ENCODE data around the gene UBL3. TPM values are rescaled to one million over a fixed set of nuclear protein-coding genes. Genes with fewer than 3 reads are reported as not detected.

The UBL3 gene
- total RNA-seq, 1 experiment from 2014 or later = 24.4 TPM

GRCh38 chr13:29718694-29719093 lies 131.7 kb downstream of the UBL3 start:
- Histone ChIP-seq H3K4me2 (no peak overlapping the region), H2AFZ (no peak overlapping the region), H3K9me2 (ENCODE audit: insufficient read depth) (no peaks in the 10 kb centered on the region), H3K79me2 (ENCODE audit: low read depth) (no peaks in the 10 kb centered on the region), H3K36me3 (ENCODE audit: low read depth) (no peaks in the 10 kb centered on the region), H3K4me3 (no peak overlapping the region), H4K20me1 (ENCODE audit: insufficient read depth) (no peaks in the 10 kb centered on the region), H3K27ac (no peak overlapping the region), H3F3A (ENCODE audit: insufficient read depth, low read depth) (no peaks in the 10 kb centered on the region), H3K4me1 (replicated peaks; ENCODE audit: insufficient read depth) (no peaks in the 10 kb centered on the region), H3K27me3 (ENCODE audit: insufficient read depth, low read depth) (peaks cover 18% of the 10 kb centered on the region), H3K9me3 (ENCODE audit: insufficient read depth, low read depth) (peaks cover 9% of the 10 kb centered on the region; the same call in 1 of the 2 replicates)
- POLR2A ChIA-PET (ENCODE audit: unreplicated experiment) = no interaction called here
- CTCF ChIA-PET = no interaction called here
- no peak for DNase-seq
- TF ChIP-seq, protein P1, sequence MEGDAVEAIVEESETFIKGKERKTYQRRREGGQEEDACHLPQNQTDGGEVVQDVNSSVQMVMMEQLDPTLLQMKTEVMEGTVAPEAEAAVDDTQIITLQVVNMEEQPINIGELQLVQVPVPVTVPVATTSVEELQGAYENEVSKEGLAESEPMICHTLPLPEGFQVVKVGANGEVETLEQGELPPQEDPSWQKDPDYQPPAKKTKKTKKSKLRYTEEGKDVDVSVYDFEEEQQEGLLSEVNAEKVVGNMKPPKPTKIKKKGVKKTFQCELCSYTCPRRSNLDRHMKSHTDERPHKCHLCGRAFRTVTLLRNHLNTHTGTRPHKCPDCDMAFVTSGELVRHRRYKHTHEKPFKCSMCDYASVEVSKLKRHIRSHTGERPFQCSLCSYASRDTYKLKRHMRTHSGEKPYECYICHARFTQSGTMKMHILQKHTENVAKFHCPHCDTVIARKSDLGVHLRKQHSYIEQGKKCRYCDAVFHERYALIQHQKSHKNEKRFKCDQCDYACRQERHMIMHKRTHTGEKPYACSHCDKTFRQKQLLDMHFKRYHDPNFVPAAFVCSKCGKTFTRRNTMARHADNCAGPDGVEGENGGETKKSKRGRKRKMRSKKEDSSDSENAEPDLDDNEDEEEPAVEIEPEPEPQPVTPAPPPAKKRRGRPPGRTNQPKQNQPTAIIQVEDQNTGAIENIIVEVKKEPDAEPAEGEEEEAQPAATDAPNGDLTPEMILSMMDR (conservative IDR thresholded peaks at IDR 0.05) = no peak
- TF ChIP-seq EZH2 (IDR thresholded peaks at IDR 0.05; ENCODE audit: low read depth) = no peak
- no TSS peak for BruUV-seq (replicated peaks)
- intact Hi-C loops (cut with micrococcal nuclease; ENCODE audit: unreplicated experiment) = no loop called here

- no peaks in the 10 kb centered on the region for H3K4me1 ChIP-seq (replicated peaks; ENCODE audit: insufficient read depth)
- intact Hi-C loops (cut with micrococcal nuclease; ENCODE audit: unreplicated experiment) = no loop called here
- ChIA-PET CTCF (no interaction called here), POLR2A (ENCODE audit: unreplicated experiment) (no interaction called here)
- peaks cover 18% of the 10 kb centered on the region for H3K27me3 ChIP-seq (ENCODE audit: insufficient read depth, low read depth)
- no peaks in the 10 kb centered on the region for H3K9me2 ChIP-seq (ENCODE audit: insufficient read depth)
- TF ChIP-seq, protein P1 (conservative IDR thresholded peaks at IDR 0.05) = no peak
- no peak for TF ChIP-seq EZH2 (IDR thresholded peaks at IDR 0.05; ENCODE audit: low read depth)
- H3K4me2 ChIP-seq = no peak overlapping the region
- no peak overlapping the region for H3K27ac ChIP-seq
- no peak for DNase-seq
- H3K9me3 ChIP-seq (ENCODE audit: insufficient read depth, low read depth) = peaks cover 12% of the 10 kb centered on the region; the same call in 1 of the 2 replicates
- no peaks in the 10 kb centered on the region for H3F3A ChIP-seq (ENCODE audit: insufficient read depth, low read depth)
- no peak overlapping the region for H2AFZ ChIP-seq
- no peaks in the 10 kb centered on the region for H4K20me1 ChIP-seq (ENCODE audit: insufficient read depth)
- BruUV-seq (replicated peaks) = no TSS peak
- no peaks in the 10 kb centered on the region for H3K36me3 ChIP-seq (ENCODE audit: low read depth)
- H3K4me3 ChIP-seq = no peak overlapping the region
- H3K79me2 ChIP-seq (ENCODE audit: low read depth) = no peaks in the 10 kb centered on the region
Observed at GRCh38 chr13:29716493-29716892, 133.9 kb downstream of the UBL3 start.

Data from PC-9 (cell line).